Endometrial microvascular endothelial cells (primary cell): ENCODE results near the gene RHOH. TPM values are rescaled to one million over a fixed set of nuclear protein-coding genes. Genes with fewer than 3 reads are reported as not detected.

Experiments
- in situ Hi-C: cut with HindIII; loops from 2 replicates; pipeline ENCODE4 v1.10.0; 2017; ENCODE audit warnings: low sequenced_read_pairs, low pct_unique_long_range_greater_than_20kb; ENCODE audit errors: inconsistent ontology term
- total RNA-seq: library from RNA; depleted of rRNA; stranded (reverse); fragments of >200 nt; gene quantifications from one replicate; pipeline ENCODE4 v1.2.3, GENCODE V29; 2015; ENCODE audit errors: inconsistent ontology term

RHOH gene
- total RNA-seq, 1 donor from 2014 or later: not detected

- in situ Hi-C loops: no loop called here
Measured at GRCh38 chr4:40200875-40201801, 4.3 kb downstream of the RHOH start.

DNA sequence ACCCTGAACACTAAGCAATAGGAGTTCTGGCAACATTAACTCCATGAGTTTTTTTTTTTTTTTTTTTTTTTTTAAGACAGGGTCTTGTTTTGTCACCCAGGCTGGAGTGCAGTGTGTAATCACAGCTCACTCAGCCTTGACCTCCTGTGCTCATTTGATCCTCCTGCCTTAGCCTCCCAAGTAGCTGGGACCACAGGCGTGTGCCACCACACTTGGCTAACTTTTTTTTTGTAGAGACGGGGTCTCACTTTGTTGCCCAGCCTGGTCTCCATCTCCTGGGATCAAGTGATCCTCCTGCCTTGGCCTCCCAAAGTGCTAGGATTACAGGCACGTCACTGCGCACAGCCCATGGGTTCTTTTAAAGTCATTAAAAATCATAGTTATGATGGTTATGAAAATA lies 5.1 kb downstream of the RHOH start:
- in situ Hi-C loops: no loop called here

DNA sequence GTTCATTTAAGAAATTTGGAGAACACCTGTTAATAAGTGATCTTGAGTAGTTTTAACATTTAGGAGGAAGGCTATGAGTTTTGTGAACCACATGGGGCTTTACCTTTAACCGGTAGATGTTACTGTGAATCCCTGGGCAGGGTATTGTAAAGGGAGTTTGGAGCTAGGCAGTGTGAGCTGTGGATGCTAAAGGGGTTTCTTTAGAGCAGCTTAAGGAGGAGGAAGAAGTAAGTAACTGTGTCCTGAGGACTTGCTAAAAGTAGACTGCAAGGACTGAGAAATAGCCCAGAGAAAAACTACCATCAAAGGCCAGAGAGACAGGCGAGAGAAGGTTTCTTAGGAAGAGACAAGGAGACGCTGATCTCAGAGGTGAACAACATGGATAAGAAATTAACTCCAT lies 5.6 kb downstream of the RHOH start:
- in situ Hi-C loops: no loop called here

DNA sequence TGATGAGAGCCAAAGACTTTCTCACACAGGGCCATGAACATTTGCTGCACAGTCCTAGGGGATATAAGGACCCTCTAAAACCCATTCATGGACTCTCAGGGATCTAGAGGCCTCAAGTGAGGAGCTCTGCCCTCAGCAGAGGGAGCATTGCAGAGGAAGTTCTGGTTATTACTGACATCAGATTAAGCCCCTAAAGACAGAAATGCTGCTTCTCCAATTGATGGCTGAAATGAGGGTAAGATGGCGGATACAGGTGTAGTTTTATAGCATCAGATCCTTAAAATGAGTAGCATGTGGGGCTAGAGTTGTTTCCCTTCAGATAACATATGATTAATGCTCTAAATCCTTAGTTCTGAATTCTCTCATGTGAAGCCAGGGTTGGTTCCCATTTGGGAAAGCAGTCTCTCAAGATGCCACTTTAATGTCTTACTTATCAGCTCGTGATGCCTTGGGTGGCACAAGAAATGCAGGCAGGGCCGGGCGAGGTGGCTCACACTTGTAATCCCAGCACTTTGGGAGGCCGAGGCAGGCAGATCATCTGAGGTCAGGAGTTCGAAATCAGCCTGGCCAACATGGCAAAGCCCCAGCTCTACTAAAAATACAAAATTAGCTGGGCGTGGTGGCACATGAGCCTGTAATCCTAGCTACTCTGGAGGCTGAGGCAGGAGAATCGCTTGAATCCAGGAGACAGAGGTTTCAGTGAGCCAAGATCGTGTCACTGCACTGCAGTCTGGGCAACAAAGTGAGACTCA lies 7.9 kb downstream of the RHOH start:
- in situ Hi-C loops: no loop called here

- in situ Hi-C loops: no loop called here
Measured at GRCh38 chr4:40205259-40206198, 8.7 kb downstream of the RHOH start.

DNA sequence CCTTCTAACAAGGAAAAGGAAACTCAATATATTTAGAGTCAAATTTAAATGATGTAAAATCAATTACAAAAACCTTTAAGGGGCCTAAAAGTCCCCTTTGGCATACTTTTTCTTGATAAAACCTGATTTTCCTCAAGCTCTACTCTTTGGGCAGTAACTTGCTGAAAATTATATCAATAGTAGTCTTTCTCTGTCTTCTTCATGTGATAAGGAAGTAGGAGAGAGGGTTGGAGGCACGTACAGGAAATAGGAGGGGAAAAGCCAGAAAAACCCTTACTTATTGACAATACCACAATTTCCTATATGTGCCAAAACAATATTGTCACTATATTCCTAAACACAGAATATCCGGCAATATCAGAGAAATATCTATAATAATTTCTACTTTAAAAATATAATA lies 9.6 kb downstream of the RHOH start:
- in situ Hi-C loops: no loop called here

GRCh38 chr4:40209401-40209800 lies 12.6 kb downstream of the RHOH start:
- in situ Hi-C loops: no loop called here

DNA sequence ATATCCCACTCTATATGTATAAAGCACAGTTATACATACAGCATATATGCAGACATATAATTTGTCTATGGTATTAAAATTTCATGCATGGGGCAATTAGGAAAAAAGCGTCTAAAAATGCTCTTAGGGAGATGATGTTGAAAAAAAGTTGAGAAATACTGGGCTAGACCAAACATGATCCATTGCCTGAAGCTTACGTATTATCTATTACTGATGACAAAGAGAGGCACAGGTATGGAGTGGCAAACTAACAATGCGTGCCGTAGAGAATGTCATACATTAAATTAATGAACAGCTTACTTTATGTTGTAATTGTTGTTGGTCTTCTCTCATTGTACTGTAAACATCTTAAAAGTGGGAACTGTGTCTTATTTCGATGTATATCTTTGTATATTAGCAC lies 13.9 kb downstream of the RHOH start:
- in situ Hi-C loops: no loop called here

DNA sequence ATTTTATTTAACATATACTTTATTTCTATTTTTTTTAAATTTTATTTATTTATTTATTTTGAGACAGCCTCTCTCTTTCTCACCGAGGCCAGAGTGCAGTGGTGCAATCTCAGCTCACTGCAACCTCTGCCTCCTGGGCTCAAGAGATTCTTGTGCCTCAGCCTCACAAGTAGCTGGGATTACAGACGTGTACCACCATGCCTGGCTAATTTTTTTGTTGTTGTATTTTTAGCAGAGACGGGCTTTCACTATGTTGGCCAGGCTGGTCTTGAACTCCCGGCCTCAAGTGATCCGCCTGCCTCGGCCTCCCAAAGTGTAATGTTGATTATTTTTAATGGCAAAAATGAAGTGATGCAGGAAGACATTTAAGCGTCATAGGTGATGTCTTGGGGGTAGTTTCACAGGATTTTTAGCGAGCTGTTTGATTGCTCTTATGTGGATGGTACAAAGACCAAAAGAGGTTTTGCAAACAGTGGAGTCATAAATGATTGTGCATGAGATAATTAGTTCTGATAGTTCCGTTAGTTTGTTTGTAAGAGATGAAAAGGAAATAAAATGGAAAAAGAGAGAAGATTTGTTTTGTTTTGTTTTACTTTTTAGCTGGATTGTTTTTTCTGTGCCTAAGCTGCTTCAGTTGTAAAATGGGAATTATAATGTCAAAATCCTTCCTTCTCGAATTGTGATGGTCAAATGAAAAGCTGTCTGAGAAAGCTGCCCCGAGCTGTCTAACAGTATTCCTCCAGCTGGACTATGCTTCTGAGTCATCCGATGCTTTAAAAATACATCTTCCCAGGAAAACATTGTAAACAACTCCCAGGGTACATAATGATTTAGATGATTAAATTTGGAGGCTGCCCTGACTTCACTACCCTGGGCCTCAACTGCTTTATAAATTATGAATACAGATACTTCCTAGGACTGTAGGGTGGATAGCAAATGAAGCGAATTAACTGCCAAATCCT lies 14.7 kb downstream of the RHOH start:
- in situ Hi-C loops: no loop called here

GRCh38 chr4:40212674-40213527 lies 16.1 kb downstream of the RHOH start:
- in situ Hi-C loops: no loop called here

- in situ Hi-C loops: no loop called here
Measured at GRCh38 chr4:40214038-40214437, 17.2 kb downstream of the RHOH start.

GRCh38 chr4:40214661-40215418 lies 18.0 kb downstream of the RHOH start:
- in situ Hi-C loops: no loop called here

- in situ Hi-C loops: no loop called here
Measured at GRCh38 chr4:40216622-40217366, 20.0 kb downstream of the RHOH start.

DNA sequence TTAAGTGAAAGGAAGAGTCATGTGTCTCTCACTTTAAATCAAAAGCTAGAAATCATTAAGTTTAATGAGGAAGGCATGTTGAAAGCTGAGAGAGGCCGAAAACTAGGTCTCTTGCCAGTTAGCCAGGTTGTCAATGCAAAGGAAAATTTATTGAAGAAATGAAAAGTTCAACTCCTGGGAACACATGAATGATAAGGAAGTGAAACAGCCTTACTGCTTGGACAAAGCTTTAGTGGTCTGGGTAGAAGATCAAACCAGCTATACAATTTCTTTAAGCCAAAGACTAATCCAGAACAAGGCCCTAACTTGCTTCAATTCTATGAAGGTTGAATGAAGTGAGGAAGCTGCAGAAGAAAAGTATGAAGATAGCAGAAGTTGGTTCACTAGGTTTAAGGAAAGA lies 24.9 kb downstream of the RHOH start:
- in situ Hi-C loops: no loop called here

GRCh38 chr4:40223343-40223742 lies 26.5 kb downstream of the RHOH start:
- in situ Hi-C loops: no loop called here

DNA sequence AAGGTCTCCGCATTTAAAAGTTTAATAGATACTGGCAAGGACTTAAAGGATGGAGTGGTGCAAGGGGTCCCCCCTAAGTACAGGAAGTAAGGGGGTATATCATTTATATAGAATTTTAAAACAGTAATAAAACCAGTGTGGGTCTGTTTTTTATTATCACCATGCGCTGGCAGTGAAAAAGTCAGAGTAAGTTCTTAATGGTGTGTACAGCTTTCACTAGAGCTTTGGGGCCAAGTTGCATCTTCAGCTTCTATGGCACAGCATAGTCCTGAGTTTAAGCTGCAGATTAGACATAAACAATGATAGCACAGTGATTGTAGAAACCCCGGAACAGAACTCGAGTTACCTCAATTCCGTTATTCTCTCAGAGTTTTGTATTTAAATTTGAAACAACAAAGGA lies 27.6 kb downstream of the RHOH start:
- in situ Hi-C loops: no loop called here
